Ovary (tissue), 1 donor: Measurements from ENCODE around the gene OVCA2.

Experiments
- EP300 ChIP-seq: sonication (generic); formaldehyde crosslinking; IDR thresholded peaks from one replicate; pipeline ENCODE4 v1.6.1; 2017; ENCODE audit warnings: antibody characterized with exemption
- POLR2A ChIP-seq: fragments of 450-650 bp; IDR thresholded peaks from one replicate; pipeline ENCODE4 v1.6.1; 2017; ENCODE audit warnings: antibody characterized with exemption, mild to moderate bottlenecking, moderate library complexity

DNA sequence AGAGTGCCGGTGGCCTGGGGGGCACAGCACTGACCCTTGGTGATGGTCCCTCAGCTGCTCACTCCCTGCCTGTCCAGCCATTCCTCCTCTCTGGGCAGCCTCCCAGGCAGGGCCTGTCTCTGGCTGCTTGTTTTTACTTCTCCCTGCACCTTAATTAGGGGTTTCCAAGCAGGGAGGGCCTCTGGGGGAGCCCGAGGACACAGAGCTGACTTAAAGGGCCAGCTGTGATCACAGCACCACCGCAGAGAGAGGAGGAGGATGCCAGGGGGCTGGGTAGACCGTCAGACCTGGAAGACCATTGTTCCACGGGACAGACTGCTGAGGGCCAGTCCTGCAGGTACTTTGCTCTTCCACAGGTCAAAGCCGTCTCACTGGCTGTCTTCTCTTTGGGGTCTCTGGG is 13.1 kb upstream of the OVCA2 start:
- TF ChIP-seq EP300 = no peak
- no peak for TF ChIP-seq POLR2A
